Tibial nerve (tissue), 4 donors: Measurements from ENCODE around the gene JAGN1.

Experiments used
- EP300 ChIP-seq, 2 donors: sonication (generic); formaldehyde crosslinking; IDR thresholded peaks; one replicate each; pipeline ENCODE4 v1.6.1; 2017; ENCODE audit warnings: antibody characterized with exemption in 2 of 2, mild to moderate bottlenecking in 1 of 2
- POLR2A ChIP-seq, 2 donors: fragments of 450-650 bp; IDR thresholded peaks; one replicate each; pipeline ENCODE4 v1.6.1; 2017; ENCODE audit warnings: antibody characterized with exemption in 2 of 2, mild to moderate bottlenecking in 2 of 2, moderate library complexity in 2 of 2
- TF ChIP-seq, protein P1 (sequence below), 5 experiments: fragments of 200-600 bp in 3 of 5; fragments of 450-650 bp in 2 of 5; sonication (generic) in 3 of 5; IDR thresholded peaks; one replicate each; pipeline ENCODE4 v1.5.1; 2016 to 2019; ENCODE audit warnings: antibody characterized with exemption in 5 of 5, mild to moderate bottlenecking in 3 of 5, moderate library complexity in 2 of 5

DNA sequence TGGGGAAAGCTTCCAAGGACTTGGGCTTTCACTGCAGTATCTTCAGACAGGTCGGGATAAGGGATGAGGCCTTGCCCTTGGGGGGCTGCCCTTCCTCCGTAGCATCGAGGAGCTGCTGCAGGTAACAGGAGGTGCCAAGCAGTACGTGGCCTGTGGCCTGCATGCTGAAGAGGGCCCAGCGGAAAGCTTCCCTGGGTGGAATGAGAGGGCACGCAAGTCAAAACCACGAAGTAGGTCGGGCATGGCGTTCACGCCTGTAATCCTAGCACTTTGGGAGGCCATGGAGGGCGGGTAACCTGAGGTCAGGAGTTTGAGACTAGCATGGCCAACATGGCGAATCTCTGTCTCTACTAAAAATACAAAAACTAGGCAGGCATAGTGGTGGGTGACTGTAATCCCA lies 23.3 kb upstream of the JAGN1 start:
- TF ChIP-seq, protein P1, sequence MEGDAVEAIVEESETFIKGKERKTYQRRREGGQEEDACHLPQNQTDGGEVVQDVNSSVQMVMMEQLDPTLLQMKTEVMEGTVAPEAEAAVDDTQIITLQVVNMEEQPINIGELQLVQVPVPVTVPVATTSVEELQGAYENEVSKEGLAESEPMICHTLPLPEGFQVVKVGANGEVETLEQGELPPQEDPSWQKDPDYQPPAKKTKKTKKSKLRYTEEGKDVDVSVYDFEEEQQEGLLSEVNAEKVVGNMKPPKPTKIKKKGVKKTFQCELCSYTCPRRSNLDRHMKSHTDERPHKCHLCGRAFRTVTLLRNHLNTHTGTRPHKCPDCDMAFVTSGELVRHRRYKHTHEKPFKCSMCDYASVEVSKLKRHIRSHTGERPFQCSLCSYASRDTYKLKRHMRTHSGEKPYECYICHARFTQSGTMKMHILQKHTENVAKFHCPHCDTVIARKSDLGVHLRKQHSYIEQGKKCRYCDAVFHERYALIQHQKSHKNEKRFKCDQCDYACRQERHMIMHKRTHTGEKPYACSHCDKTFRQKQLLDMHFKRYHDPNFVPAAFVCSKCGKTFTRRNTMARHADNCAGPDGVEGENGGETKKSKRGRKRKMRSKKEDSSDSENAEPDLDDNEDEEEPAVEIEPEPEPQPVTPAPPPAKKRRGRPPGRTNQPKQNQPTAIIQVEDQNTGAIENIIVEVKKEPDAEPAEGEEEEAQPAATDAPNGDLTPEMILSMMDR (IDR thresholded peaks at IDR 0.05): no peak
- TF ChIP-seq EP300 (IDR thresholded peaks at IDR 0.05) (no peak), POLR2A (IDR thresholded peaks at IDR 0.05) (no peak)
